GM18861 (cell line): ENCODE measurements around the gene OSBPL6.
"Not testable (repeated sequence)": the region's sequence is repeated elsewhere in the genome, so short reads cannot be mapped to it uniquely, and the experiment has no call there.

ENCODE experiments used
- ATAC-seq: cut with Tn5 transposase; IDR thresholded peaks from one replicate; pipeline ENCODE4 v1.9.1; 2021; ENCODE audit not compliant: unreplicated experiment

Gene OSBPL6

GRCh38 chr2:178331474-178332432, 137.4 kb downstream of the OSBPL6 start:
- ATAC-seq = no peak

GRCh38 chr2:178333851-178334250, 139.5 kb downstream of the OSBPL6 start:
- ATAC-seq = no peak

- no peak for ATAC-seq
Measured at GRCh38 chr2:178335230-178335629, 140.9 kb downstream of the OSBPL6 start.

- no peak for ATAC-seq
Measured at GRCh38 chr2:178344121-178344520, 149.8 kb downstream of the OSBPL6 start.

- ATAC-seq = no peak
Measured at GRCh38 chr2:178345951-178346350, 151.6 kb downstream of the OSBPL6 start.

GRCh38 chr2:178350051-178350450, 155.7 kb downstream of the OSBPL6 start:
- no peak for ATAC-seq

GRCh38 chr2:178357704-178358103, 163.4 kb downstream of the OSBPL6 start:
- ATAC-seq = not testable (repeated sequence)

- ATAC-seq = no peak
Measured at GRCh38 chr2:178359192-178359912, 165.0 kb downstream of the OSBPL6 start.

- ATAC-seq = no peak
Measured at GRCh38 chr2:178361588-178361987, 167.3 kb downstream of the OSBPL6 start.

- ATAC-seq = no peak
Measured at GRCh38 chr2:178363252-178363651, 168.9 kb downstream of the OSBPL6 start.

GRCh38 chr2:178365116-178365515, 170.8 kb downstream of the OSBPL6 start:
- no peak for ATAC-seq

GRCh38 chr2:178366412-178366811, 172.1 kb downstream of the OSBPL6 start:
- no peak for ATAC-seq

- ATAC-seq = no peak
Measured at GRCh38 chr2:178367344-178367743, 173.0 kb downstream of the OSBPL6 start.

- no peak for ATAC-seq
Measured at GRCh38 chr2:178374865-178375264, 180.6 kb downstream of the OSBPL6 start.

GRCh38 chr2:178377046-178377445, 182.7 kb downstream of the OSBPL6 start:
- ATAC-seq = no peak

GRCh38 chr2:178379162-178380004, 185.1 kb downstream of the OSBPL6 start:
- no peak for ATAC-seq

- no peak for ATAC-seq
Measured at GRCh38 chr2:178380763-178381162, 186.5 kb downstream of the OSBPL6 start.

- ATAC-seq = no peak
Measured at GRCh38 chr2:178383718-178384117, 189.4 kb downstream of the OSBPL6 start.

GRCh38 chr2:178385595-178386148, 191.4 kb downstream of the OSBPL6 start:
- ATAC-seq = no peak

GRCh38 chr2:178386986-178387597, 192.8 kb downstream of the OSBPL6 start:
- no peak for ATAC-seq
